Skeletal muscle cell (primary cell): ENCODE data around the gene PCAT7.
"Not testable (repeated sequence)": the region's sequence is repeated elsewhere in the genome, so short reads cannot be mapped to it uniquely, and the experiment has no call there.

Source experiments
- DNase-seq: peaks from one replicate; pipeline ENCODE4 v3.0.0-alpha.2; 2010; ENCODE audit warnings: low read depth
- H3K4me3 ChIP-seq: 2 replicates; pipeline ENCODE4 v1.5.1; 2011; ENCODE audit warnings: low read depth, mild to moderate bottlenecking, control low read depth, low read length, moderate library complexity

The PCAT7 gene

DNA sequence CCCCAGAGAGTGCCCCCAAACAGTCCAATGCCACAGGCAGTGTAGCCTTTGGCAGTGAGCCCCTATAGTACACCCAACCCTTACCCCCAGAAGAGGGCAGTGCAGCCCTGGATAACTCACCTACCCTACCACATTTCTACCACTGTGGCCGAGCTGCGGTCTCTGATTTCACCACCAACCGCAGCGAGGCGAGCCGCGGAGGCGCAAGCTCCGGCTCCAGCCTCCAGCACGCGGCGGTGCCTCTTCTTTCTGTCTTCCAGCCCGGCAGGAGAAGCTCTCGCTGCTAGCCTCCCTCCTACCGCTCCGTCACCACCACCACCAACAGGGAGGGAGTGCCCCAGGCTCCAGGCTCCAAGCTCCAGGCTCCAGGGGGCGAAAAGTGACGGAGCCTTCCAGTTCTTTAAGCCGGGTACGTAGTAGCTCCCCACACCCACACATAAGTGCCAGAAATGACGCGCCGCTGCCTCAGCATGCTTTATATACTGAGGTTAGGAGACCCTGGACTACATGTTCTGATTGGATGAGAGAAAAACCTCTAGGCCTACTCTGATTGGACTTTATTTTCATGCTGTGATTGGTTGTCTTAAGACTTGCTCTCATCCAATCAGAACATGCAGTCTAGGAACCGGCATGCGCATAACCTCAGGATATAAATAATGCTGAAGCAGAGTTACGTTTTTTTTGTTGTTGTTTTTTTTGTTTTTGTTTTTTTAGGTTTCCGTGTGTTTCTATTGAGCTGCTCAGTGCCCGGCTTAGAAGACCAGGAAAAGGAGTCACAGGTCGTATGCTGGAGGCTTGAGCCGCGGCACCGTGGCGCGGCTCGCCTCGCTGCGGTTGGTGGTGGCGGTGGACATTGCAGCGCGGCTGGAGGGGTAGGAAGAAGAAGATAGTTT lies at the start of gene PCAT7:
Gene PCAT7, plus strand, starts transcription at position 645 of the 893 bp plus-strand sequence.
- no peak within 1 kb of the TSS for H3K4me3 ChIP-seq
- no peak for DNase-seq

DNA sequence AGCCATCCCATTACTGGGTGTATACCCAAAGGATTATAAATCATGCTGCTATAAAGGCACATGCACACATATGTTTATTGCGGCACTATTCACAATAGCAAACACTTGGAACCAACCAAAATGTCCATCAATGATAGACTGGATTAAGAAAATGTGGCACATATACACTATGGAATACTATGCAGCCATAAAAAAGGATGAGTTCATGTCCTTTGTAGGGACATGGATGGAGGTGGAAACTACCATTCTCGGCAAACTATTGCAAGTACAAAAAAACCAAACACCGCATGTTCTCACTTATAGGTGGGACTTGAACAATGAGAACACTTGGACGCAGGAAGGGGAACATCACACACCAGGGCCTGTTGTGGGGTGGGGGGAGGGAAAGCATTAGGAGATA lies 48.5 kb upstream of the PCAT7 start:
- not testable (repeated sequence) for H3K4me3 ChIP-seq, DNase-seq

DNA sequence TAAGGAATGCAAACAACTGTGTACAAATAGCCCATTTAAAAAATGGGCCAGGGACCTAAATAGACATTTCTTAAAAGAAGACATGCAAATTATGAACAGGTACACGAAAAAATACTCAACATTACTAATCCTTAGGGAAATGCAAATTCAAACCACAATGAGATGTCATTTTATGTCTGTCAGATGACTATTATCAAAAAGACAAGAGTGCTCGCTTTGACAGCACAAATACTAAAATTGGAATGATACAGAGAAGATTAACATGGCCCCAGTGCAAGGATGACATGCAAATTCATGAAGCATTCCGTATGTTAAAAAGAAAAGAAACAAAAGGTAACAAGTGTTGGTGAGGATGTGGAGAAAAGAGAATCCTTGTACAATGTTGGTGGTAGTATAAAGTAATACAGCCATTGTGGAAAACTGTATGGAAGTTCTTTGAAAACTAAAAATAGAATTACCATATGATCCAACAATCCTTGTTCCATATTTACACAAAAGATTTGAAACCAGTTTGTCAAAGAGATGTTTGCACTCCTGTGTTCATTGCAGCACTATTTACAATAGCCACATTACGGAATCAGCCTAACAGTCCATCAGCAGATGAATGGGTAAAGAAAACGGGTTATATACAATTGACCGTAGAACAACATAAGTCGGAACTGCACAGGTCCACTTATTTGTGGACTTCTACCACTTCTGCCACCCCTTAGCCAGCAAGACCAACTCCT lies 47.2 kb upstream of the PCAT7 start:
- no peak for DNase-seq
- no peak overlapping the region for H3K4me3 ChIP-seq

DNA sequence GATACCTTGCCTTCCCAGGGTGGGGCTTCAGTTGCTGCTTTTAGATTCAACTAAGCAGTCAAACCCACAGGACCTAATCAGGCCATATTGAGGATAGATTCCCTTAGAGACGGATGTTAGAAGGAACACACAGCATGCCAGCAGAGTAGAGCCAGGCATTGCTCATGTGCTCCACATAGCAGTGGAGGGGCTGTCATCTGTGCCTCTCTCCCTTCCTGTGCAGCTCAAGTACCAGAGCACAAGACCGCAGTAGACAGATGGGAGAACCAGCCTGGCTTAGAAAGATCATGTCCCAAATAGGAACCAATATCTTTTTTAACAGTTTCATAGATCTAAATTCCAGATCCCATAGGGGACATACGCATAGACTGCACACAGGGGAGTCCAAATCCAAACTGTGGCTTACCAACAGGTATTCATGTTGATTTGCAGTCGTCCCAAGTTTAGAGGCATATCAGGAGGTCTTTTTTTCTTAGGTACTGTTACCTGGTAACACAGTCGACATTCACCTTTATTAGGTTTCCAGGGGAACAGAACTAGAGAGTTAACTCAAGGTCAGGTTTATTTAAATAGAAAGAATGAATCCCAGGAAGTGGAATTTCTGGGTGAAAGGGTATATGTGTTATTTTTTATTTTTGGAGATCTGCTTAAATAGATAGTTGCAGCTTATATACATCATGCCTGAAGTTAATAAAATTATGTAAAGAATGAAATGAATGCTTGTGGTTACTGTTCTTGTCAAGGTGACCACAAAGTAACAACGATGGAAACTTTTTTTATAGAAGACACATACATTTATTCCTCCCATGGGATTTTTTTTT lies 43.5 kb upstream of the PCAT7 start:
- DNase-seq = no peak
- H3K4me3 ChIP-seq = no peak overlapping the region

DNA sequence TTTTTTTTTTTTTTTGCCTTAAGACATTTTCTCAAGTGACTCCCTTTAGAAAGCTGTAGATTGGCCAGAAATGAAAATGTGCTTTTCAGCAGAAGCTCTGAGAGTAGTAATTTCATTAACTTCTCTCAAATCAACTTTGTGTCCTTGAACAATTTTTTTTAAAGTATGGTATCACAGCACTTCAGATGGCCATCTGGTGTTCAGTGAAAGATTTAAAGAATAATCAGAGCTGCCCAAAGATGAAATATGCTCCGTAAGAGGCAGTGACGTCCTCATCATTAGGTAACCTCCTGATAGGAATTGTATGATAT lies 43.0 kb upstream of the PCAT7 start:
- no peak overlapping the region for H3K4me3 ChIP-seq
- DNase-seq = no peak

DNA sequence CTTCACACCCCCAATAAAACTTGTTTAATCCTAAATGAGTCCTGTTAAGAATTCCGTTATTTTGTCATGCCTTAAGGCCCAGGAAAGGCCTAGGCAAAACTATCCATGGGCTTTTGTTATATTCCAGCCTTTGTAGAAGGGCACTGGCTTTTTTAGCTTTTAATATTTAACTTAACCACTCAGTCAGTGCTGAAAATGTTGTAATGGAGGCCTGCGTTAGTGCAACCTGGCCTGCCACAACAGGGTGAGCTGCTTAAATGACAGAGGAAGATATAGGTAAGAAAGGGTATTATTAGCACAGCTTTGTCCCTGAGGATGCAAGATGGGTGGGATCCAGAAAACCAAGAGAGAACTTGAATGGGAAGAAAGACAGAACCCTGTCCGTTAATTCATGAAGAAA lies 40.2 kb upstream of the PCAT7 start:
- no peak overlapping the region for H3K4me3 ChIP-seq
- DNase-seq = no peak

DNA sequence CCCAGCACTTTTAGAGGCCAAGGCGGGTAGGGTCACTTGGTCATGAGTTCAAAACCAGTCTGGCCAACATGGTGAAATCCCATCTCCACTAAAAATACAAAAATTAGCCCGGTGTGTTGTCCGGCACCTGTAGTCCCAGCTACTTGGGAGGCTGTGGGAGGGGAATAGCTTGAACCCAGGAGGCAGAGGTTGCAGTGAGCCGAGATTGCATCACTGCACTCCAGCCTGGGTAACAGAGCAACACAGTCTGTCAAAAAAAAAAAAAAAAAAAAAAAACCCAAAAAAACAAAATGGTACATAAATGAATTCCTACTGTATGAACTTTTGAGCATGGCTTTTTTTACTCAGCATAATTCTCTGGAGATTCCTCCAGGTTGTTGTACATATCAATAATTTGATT lies 37.6 kb upstream of the PCAT7 start:
- no peak overlapping the region for H3K4me3 ChIP-seq
- no peak for DNase-seq

DNA sequence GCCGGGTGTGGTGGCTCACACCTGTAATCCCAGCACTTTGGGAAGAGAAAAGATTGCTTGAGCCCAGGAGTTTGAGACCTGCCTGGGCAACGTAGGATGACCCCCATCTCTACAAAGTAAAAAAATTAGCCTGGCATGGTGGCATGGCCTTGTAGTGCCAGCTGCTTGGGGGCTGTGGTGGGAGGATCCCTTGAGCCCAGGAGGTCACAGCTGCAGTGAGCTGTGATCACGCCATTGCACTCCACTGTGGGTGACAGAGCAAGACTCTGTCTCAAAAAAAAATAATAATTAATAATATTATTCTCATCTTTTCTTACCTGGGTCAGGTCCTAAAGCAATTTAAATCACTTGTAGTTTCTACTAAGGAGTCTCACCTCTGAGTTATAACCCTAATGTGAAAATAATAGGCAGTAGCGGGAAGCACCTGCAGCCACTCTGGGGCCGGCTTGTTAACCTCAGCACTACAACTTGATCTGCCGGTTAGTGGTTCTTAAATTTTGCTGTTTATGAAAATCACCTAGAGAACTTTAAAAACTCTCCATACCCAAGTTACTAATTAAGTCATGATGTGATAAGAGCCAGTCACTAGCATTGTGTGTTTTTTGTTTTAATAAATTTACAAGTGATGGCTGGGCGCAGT lies 29.4 kb upstream of the PCAT7 start:
- no peak for DNase-seq
- H3K4me3 ChIP-seq = no peak overlapping the region

DNA sequence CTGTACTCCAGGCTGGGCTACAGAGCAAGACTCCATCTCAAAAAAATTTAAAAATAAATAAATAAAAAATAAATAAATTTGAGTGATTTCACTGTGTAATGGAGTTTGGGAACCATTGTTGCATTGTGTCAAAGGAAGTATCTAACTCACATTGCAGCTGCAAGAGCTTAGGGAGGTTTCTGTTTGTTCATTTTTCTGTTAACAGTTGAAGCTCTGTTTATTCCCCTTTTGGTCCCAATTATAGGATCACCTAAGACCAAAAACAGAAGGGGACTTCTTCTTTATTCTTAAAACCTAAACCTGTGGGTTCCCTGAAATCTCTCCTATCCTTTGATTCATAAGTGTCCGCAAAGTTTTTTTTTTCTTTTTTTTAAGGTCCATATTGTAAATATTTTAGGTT lies 28.6 kb upstream of the PCAT7 start:
- no peak overlapping the region for H3K4me3 ChIP-seq
- no peak for DNase-seq

DNA sequence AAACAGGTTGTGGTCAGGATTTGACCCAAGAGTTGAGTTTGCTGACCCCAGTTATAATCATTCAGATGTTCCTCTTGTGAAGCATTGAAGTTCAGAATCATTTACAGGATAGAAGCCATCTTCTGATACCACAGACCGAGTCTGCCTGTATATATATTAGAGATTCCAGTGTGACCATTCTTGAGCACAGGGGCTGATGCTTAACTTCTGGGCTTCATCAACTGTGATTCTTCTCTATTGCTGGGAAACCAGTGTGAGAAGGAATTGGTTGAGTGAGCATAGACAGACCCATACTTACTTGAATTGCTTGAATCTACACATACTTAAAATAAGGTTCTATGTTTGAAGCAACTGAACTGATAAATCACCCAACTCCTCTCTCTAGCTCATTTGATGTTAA lies 27.9 kb upstream of the PCAT7 start:
- DNase-seq = no peak
- no peak overlapping the region for H3K4me3 ChIP-seq

DNA sequence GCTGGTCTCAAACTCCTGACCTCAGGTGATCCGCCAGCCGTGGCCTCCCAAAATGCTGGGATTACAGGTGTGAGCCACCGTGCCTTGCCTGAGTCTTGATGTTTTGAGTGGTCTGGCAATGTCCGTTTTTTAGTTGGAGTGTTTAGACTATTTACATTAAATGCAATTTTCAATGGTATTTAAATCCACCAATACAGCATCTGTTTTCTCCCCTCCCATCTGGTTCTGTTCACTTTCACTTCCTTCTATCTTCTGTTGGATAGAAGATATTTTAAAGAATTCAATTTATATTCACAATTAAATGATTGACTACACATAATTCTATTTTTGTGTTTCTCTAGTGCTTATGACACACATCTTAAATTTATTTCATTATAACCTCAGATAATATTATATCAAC lies 26.0 kb upstream of the PCAT7 start:
- no peak overlapping the region for H3K4me3 ChIP-seq
- no peak for DNase-seq

DNA sequence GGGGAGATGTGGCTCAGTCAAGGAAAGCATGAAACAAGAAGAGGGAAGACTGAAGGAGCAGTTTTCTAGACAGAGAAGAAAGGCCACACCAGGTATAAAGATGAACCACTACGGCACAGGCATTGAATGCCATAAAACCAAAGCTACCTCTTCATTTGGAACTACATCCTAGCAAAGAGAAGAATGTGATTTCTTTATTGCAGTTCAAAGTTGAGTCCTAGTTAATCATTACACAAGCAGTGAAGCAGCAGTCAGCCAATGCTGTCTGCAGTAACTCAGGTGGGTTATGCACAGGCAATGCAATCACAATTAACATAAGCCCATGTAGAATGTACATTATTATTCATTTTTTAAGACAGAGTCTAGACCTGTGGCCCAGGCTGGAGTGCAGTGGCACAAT lies 21.7 kb upstream of the PCAT7 start:
- H3K4me3 ChIP-seq = no peak overlapping the region
- DNase-seq = no peak

DNA sequence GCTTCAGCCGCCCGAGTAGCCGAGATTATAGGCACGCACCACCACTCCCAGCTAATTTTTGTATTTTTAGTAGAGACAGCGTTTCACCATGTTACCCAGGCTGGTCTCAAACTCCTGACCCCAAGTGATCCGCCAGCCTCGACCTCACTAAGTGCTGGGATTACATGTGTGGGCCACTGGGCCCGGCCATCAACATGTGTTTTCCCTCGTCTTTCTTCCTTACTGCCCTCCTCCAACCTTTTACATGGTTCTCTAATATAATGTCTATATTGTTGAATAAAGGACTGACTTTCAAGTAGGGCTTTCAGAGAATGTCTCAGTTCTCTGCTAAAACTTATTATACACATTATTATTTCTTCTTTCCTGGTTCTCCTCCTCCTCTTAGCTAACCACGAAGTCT lies 21.3 kb upstream of the PCAT7 start:
- H3K4me3 ChIP-seq = no peak overlapping the region
- DNase-seq = no peak

DNA sequence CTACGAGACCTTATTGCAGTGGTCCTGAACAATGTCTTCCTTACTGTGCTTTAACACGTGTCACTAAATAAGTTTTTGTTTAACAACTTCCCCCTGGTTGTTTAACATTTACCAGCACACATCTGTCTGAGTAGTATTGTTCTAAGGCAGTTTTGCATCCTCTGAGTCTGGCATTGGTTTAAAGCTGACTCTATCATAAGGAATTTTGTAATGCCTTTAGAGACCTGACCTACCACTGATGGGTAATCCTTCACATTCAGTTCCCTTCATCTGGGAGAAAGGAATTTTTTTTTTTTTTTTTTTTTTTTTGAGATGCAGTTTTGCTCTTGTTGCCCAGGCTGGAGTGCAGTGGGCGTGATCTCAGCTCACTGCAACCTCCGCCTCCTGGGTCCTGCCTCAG lies 20.0 kb upstream of the PCAT7 start:
- no peak overlapping the region for H3K4me3 ChIP-seq
- no peak for DNase-seq

DNA sequence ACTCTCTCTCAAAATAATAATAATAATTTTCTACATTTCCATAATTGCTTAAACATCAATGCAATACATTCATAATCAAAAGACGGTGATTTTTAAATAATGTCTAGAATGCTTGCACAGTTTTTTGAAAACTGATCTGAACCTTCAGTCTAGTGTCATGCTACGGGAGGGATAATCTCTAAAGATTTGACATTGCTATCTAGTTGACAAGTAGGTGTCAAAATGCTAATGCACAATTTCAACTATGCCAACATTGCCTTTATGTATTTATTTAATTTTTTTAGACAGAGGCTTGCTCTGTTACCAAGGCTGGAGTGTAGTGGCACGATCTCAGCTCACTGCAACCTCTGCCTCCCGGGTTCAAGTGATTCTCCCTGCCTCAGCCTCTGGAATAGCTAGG lies 16.0 kb upstream of the PCAT7 start:
- DNase-seq = no peak
- H3K4me3 ChIP-seq = no peak overlapping the region

DNA sequence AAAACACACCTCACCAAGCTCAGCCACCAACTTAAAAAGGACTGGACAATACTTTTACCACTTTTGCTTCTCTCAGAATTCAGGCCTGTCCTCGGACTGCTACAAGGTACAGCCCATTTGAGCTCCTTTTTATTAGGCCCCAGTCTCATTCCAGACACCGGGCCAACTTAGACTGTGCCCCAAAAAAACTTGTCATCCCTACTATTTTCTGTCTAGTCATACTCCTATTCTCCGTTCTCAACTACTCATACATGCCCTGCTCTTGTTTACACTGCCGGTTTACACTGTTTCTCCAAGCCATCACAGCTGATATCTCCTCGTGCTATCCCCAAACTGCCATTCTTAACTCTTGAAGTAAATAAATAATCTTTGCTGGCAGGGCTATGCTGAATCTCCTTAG lies 10.5 kb upstream of the PCAT7 start:
- not testable (repeated sequence) for DNase-seq

DNA sequence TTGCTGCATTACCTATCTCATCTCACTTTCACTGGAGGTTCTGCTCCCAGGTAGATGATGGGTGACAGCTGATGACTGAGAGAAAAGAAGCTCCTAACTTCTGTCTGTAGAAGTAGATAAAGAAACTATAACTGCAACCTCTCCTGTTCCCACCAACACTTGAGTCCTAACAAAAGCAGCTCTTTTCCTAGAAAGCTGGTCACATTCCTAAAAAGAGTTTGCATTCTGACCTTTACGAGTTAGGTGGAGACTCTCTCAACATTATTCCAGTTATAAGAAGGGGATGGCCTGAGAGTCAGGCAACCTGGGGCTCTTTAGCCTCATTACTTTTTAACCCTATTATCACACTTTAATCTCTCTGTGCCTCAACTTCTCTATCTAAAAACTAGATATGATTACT lies 8.9 kb upstream of the PCAT7 start:
- no peak overlapping the region for H3K4me3 ChIP-seq
- DNase-seq = no peak

More for the DNA sequence above, 10.5 kb upstream of the PCAT7 start:
- not testable (repeated sequence) for H3K4me3 ChIP-seq

DNA sequence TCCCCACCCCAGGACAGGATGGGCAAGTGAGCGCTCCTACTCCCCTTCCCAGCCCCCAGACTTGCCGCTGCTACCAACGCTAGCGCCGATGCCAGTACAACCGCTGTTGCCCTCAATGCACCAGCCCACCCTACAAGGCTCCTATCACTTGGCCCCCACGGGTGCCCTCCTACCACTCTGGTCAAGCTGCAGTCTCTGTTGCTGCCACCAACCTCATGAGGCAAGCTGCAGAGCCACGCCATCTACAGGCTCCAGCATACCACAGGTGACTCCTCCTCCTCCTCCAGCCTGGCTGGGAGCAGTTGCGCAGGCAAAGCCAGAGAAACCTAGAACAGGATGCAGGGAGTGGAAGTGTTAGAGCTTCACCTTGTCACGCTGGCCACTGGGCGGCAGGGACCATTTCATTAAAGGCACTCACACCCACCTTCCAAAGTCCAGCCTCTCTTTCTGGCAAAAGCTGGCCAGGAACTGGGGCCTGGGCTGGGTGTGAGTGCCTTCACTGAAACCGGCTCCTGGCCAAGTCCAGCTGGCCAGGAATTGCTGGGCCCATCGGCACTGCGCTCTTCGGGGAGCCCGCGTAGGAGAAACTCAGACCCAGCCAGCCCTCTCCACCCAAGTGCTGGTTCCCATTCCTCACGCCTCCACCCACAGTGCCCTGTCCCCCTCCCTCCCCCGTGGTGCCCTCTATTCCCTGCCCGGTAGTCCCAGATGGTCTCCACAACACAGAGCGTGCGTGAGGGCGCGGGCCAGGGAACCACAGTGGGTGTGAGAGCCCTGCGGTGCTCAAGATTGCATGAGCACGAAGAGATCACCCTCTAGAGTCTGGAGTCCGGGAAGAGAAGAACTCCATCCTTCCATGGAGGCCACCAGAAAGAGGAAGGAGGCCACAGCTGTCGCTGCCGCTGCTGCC lies 1.6 kb upstream of the PCAT7 start:
- H3K4me3 ChIP-seq = no peak overlapping the region
- no peak for DNase-seq

DNA sequence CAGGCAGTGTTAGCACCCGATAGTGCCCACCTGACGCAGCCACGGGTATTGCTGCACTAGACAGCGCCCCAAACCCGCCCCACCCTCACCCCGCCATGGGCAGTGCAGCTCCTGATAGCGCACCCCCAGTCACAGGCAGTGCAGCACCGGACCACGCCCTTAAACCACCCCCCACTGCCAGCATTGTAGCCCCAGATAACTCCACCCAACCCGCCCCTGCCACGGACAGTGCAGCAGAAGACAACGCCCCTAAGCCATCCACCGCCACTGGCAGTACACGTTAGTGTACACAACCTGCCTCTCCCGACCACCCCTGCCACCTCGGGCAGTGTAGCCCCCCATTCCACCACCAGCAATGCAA lies 825 bp upstream of the PCAT7 start:
- DNase-seq = no peak
- H3K4me3 ChIP-seq = no peak overlapping the region
